Measurements from ENCODE around the gene KIF5B.

The KIF5B gene

DNA sequence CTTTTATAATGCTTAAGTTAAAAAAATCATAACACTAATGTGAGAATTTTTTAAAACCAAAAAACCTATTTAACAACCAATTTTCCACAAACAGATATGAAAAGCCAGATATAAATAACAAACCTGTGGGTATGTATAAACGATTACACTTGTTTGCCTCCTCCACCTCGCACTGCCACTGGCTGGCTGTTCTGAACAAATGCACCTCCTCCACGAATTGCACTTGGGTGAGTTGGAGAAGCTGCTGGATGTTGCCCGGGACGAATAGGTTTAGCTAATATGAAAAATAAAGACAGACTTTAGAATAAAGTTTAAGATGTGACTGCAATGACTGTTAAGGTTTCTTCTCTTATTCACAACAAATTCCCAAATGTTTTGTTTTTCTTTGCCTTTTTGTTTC lies 40.8 kb downstream of the KIF5B start:
- TF ChIP-seq, protein P1, sequence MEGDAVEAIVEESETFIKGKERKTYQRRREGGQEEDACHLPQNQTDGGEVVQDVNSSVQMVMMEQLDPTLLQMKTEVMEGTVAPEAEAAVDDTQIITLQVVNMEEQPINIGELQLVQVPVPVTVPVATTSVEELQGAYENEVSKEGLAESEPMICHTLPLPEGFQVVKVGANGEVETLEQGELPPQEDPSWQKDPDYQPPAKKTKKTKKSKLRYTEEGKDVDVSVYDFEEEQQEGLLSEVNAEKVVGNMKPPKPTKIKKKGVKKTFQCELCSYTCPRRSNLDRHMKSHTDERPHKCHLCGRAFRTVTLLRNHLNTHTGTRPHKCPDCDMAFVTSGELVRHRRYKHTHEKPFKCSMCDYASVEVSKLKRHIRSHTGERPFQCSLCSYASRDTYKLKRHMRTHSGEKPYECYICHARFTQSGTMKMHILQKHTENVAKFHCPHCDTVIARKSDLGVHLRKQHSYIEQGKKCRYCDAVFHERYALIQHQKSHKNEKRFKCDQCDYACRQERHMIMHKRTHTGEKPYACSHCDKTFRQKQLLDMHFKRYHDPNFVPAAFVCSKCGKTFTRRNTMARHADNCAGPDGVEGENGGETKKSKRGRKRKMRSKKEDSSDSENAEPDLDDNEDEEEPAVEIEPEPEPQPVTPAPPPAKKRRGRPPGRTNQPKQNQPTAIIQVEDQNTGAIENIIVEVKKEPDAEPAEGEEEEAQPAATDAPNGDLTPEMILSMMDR (conservative IDR thresholded peaks at IDR 0.05; ENCODE audit: low read length), result no peak
- no peak for TF ChIP-seq EZH2phosphoT487 (IDR thresholded peaks at IDR 0.05; ENCODE audit: borderline replicate concordance)
- peaks cover 20% of the 10 kb centered on the region for H4K20me1 ChIP-seq (ENCODE audit: insufficient read depth, low read length, poor library complexity, severe bottlenecking)
- no peaks in the 10 kb centered on the region for H3K27me3 ChIP-seq (ENCODE audit: insufficient read depth, low read length, poor library complexity, severe bottlenecking)
- 0 out of 2 replicates have a peak, but pooled peaks cover 2% of the 10 kb centered on the region for H3K79me2 ChIP-seq (ENCODE audit: insufficient read depth, low read length)
- H3F3A ChIP-seq (ENCODE audit: low read depth), result peaks cover 4% of the 10 kb centered on the region; the same call in 1 of the 2 replicates
- peaks cover 98% of the 10 kb centered on the region for H3K36me3 ChIP-seq (ENCODE audit: insufficient read depth, low read length)
- no peaks in the 10 kb centered on the region for H3K9me3 ChIP-seq (ENCODE audit: insufficient read depth, low read depth, low read length)
- H3K4me1 ChIP-seq (ENCODE audit: insufficient read depth, low read length, poor library complexity, severe bottlenecking), result no peaks in the 10 kb centered on the region
- H2AFZ ChIP-seq (ENCODE audit: low read length), result no peak overlapping the region
- no peaks in the 10 kb centered on the region for H3K9me2 ChIP-seq (replicated peaks; ENCODE audit: low read depth, low read length)
- no peak overlapping the region for H3K4me3 ChIP-seq (ENCODE audit: low read length, poor library complexity, severe bottlenecking)
- no peak overlapping the region for H3K4me2 ChIP-seq (ENCODE audit: low read depth, low read length, poor library complexity, severe bottlenecking)
- no peak overlapping the region for H3K9ac ChIP-seq (ENCODE audit: low read depth, low read length, poor library complexity, severe bottlenecking)

DNA sequence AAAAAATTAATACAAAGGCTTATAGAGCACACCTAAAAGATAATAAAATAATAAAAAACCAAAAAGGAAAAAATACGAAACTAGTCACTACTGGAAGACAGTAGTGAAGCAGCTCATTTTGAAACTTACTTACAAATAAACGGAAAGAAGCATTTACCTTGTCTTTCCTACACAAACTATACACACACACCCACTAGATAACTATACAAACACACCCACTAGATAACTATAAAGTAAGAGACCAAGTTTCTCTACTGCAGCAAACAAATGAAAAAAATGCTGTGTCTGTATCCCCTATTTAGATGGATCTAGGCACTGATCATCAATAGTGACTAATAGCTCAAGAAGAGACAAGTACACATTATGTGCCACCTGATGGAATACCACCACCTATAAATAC lies 49.2 kb downstream of the KIF5B start:
- no peak overlapping the region for H3K4me3 ChIP-seq (ENCODE audit: low read length, poor library complexity, severe bottlenecking)
- no peak overlapping the region for H2AFZ ChIP-seq (ENCODE audit: low read length)
- peaks cover 8% of the 10 kb centered on the region; the same call in 1 of the 2 replicates for H3F3A ChIP-seq (ENCODE audit: low read depth)
- no peaks in the 10 kb centered on the region for H3K4me1 ChIP-seq (ENCODE audit: insufficient read depth, low read length, poor library complexity, severe bottlenecking)
- no peaks in the 10 kb centered on the region for H3K79me2 ChIP-seq (ENCODE audit: insufficient read depth, low read length)
- H3K9me2 ChIP-seq (replicated peaks; ENCODE audit: low read depth, low read length), result no peaks in the 10 kb centered on the region
- peaks cover 44% of the 10 kb centered on the region for H3K36me3 ChIP-seq (ENCODE audit: insufficient read depth, low read length)
- no peak overlapping the region for H3K9ac ChIP-seq (ENCODE audit: low read depth, low read length, poor library complexity, severe bottlenecking)
- H3K4me2 ChIP-seq (ENCODE audit: low read depth, low read length, poor library complexity, severe bottlenecking), result no peak overlapping the region
- TF ChIP-seq, protein P1 (conservative IDR thresholded peaks at IDR 0.05; ENCODE audit: low read length), result no peak
- no peak for TF ChIP-seq EZH2phosphoT487 (IDR thresholded peaks at IDR 0.05; ENCODE audit: borderline replicate concordance)
- H3K27me3 ChIP-seq (ENCODE audit: insufficient read depth, low read length, poor library complexity, severe bottlenecking), result no peaks in the 10 kb centered on the region
- no peaks in the 10 kb centered on the region for H3K9me3 ChIP-seq (ENCODE audit: insufficient read depth, low read depth, low read length)
- peaks cover 14% of the 10 kb centered on the region for H4K20me1 ChIP-seq (ENCODE audit: insufficient read depth, low read length, poor library complexity, severe bottlenecking)

DNA sequence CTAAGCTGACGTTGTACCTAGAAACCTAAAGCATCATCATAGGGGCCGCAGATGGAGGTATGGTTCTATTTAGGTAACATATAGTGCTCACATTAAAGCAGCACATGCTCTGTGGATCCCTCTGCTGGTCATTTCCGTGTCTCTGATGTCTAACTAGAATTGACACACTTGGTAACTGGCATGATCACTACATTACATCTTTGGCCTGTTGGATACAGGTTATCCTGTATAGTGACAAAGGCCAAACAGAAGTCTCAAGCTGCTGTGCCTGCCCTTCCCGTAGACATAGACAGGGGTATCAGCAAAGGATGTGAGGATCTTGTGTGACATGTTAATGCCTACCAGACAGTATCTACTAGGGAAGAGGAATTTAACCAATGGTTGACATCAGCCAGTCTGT lies 51.2 kb downstream of the KIF5B start:
- no peak for TF ChIP-seq EZH2phosphoT487 (IDR thresholded peaks at IDR 0.05; ENCODE audit: borderline replicate concordance)
- TF ChIP-seq, protein P1 (conservative IDR thresholded peaks at IDR 0.05; ENCODE audit: low read length), result peak; percentile 77
- Histone ChIP-seq H3K4me2 (ENCODE audit: low read depth, low read length, poor library complexity, severe bottlenecking) (no peak overlapping the region), H2AFZ (ENCODE audit: low read length) (no peak overlapping the region), H3K9me2 (replicated peaks; ENCODE audit: low read depth, low read length) (no peaks in the 10 kb centered on the region), H3K79me2 (ENCODE audit: insufficient read depth, low read length) (no peaks in the 10 kb centered on the region), H4K20me1 (ENCODE audit: insufficient read depth, low read length, poor library complexity, severe bottlenecking) (no peaks in the 10 kb centered on the region), H3K9me3 (ENCODE audit: insufficient read depth, low read depth, low read length) (no peaks in the 10 kb centered on the region), H3K27me3 (ENCODE audit: insufficient read depth, low read length, poor library complexity, severe bottlenecking) (no peaks in the 10 kb centered on the region), H3K4me3 (ENCODE audit: low read length, poor library complexity, severe bottlenecking) (no peak overlapping the region), H3K9ac (ENCODE audit: low read depth, low read length, poor library complexity, severe bottlenecking) (no peak overlapping the region), H3F3A (ENCODE audit: low read depth) (0 out of 2 replicates have a peak, but pooled peaks cover 4% of the 10 kb centered on the region), H3K36me3 (ENCODE audit: insufficient read depth, low read length) (peaks cover 26% of the 10 kb centered on the region; the same call in 1 of the 2 replicates), H3K4me1 (ENCODE audit: insufficient read depth, low read length, poor library complexity, severe bottlenecking) (no peaks in the 10 kb centered on the region)
